ENCODE measurements around the gene SLC6A13.
A peak's percentile ranks its signal among the peaks of the same experiment; 100 is the strongest.
"Not testable (repeated sequence)": the region's sequence is repeated elsewhere in the genome, so short reads cannot be mapped to it uniquely, and the experiment has no call there.

Gene SLC6A13

GRCh38 chr12:232731-233614 is 29.7 kb downstream of the SLC6A13 start:
- DNase-seq = no peak

GRCh38 chr12:230925-231671 is 31.5 kb downstream of the SLC6A13 start:
- DNase-seq = no peak

- DNase-seq = no peak
Measured at GRCh38 chr12:229441-230191, 33.0 kb downstream of the SLC6A13 start.

GRCh38 chr12:228846-229200 is 33.8 kb downstream of the SLC6A13 start:
- no peak for DNase-seq

GRCh38 chr12:227923-228845 is 34.5 kb downstream of the SLC6A13 start:
- DNase-seq = no peak

GRCh38 chr12:227286-227915 is 35.2 kb downstream of the SLC6A13 start:
- DNase-seq = no peak

- no peak for DNase-seq
Measured at GRCh38 chr12:226401-226800, 36.2 kb downstream of the SLC6A13 start.

GRCh38 chr12:225012-225411 is 37.6 kb downstream of the SLC6A13 start:
- no peak for DNase-seq

- no peak for DNase-seq
Measured at GRCh38 chr12:224330-224729, 38.3 kb downstream of the SLC6A13 start.

- no peak for DNase-seq
Measured at GRCh38 chr12:223841-224240, 38.8 kb downstream of the SLC6A13 start.

- DNase-seq = no peak
Measured at GRCh38 chr12:221736-222135, 40.9 kb downstream of the SLC6A13 start.

- no peak for DNase-seq
Measured at GRCh38 chr12:220946-221550, 41.6 kb downstream of the SLC6A13 start.

- DNase-seq = no peak
Measured at GRCh38 chr12:220491-220890, 42.1 kb downstream of the SLC6A13 start.

- peak; percentile 90 to 93 for DNase-seq
Measured at GRCh38 chr12:219891-220352, 42.7 kb downstream of the SLC6A13 start.

GRCh38 chr12:218728-219590 is 43.7 kb downstream of the SLC6A13 start:
- no peak for DNase-seq

GRCh38 chr12:218221-218620 is 44.4 kb downstream of the SLC6A13 start:
- DNase-seq = no peak

- DNase-seq = not testable (repeated sequence)
Measured at GRCh38 chr12:217029-217428, 45.6 kb downstream of the SLC6A13 start.

- DNase-seq = no peak
Measured at GRCh38 chr12:215116-215515, 47.5 kb downstream of the SLC6A13 start.

GRCh38 chr12:214003-214741 is 48.5 kb downstream of the SLC6A13 start, which contains the start of gene SLC6A12:
SLC6A12 (minus strand) TSS chr12:214157; CDS start chr12:209986, 4,171 bp downstream.
- peak; percentile 40 to 65 for DNase-seq

Data from inflammatory macrophage (primary cell).